Measurements from ENCODE around the gene CWF19L1. TPM values are rescaled to one million over a fixed set of nuclear protein-coding genes. Genes with fewer than 3 reads are reported as not detected.

The CWF19L1 gene
- total RNA-seq, 1 experiment from 2014 or later = 17.9 TPM

DNA sequence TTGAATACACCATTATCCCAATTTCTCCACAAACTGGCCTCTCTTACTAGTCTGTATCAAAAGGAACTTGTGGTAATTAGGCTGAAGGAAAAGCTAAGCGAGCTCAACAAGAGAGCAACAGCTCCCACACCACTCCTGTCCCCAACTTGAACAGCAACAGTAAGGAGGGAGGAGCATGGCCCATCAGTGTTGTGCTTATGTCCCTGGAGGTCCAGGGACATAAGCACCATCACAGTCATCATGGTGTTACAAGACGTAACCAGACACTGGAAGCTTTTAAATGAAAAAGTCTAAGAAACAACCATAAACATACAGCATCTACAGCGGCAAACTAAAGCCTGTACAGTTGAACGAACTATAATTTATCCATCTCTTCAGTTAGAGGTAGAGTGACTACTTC is 82.6 kb downstream of the CWF19L1 start:
- TF ChIP-seq, protein P1, sequence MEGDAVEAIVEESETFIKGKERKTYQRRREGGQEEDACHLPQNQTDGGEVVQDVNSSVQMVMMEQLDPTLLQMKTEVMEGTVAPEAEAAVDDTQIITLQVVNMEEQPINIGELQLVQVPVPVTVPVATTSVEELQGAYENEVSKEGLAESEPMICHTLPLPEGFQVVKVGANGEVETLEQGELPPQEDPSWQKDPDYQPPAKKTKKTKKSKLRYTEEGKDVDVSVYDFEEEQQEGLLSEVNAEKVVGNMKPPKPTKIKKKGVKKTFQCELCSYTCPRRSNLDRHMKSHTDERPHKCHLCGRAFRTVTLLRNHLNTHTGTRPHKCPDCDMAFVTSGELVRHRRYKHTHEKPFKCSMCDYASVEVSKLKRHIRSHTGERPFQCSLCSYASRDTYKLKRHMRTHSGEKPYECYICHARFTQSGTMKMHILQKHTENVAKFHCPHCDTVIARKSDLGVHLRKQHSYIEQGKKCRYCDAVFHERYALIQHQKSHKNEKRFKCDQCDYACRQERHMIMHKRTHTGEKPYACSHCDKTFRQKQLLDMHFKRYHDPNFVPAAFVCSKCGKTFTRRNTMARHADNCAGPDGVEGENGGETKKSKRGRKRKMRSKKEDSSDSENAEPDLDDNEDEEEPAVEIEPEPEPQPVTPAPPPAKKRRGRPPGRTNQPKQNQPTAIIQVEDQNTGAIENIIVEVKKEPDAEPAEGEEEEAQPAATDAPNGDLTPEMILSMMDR (conservative IDR thresholded peaks at IDR 0.05) = no peak
- no peak for TF ChIP-seq EZH2 (IDR thresholded peaks at IDR 0.05; ENCODE audit: low read depth)
- Histone ChIP-seq H3K9me2 (ENCODE audit: insufficient read depth) (no peaks in the 10 kb centered on the region), H3K4me3 (peak overlapping the region; percentile 87), H3K4me2 (peak overlapping the region; percentile 93), H3K4me1 (replicated peaks; ENCODE audit: insufficient read depth) (peaks cover 34% of the 10 kb centered on the region), H3K9me3 (ENCODE audit: insufficient read depth, low read depth) (no peaks in the 10 kb centered on the region), H3K36me3 (ENCODE audit: low read depth) (0 out of 2 replicates have a peak, but pooled peaks cover 3% of the 10 kb centered on the region), H3K27ac (0 out of 2 replicates have a peak overlapping the region, but pooled peaks have one; percentile 17), H3F3A (ENCODE audit: insufficient read depth, low read depth) (peaks cover 11% of the 10 kb centered on the region), H3K79me2 (ENCODE audit: low read depth) (peaks cover 44% of the 10 kb centered on the region), H2AFZ (peak overlapping the region; percentile 90), H4K20me1 (ENCODE audit: insufficient read depth) (no peaks in the 10 kb centered on the region), H3K27me3 (ENCODE audit: insufficient read depth, low read depth) (no peaks in the 10 kb centered on the region)
- TSS peak; percentile 51 for BruUV-seq (replicated peaks)
- no peak for DNase-seq
- CTCF ChIA-PET = no interaction called here
- POLR2A ChIA-PET (ENCODE audit: unreplicated experiment) = no interaction called here
- intact Hi-C loops (cut with micrococcal nuclease; ENCODE audit: unreplicated experiment) = no loop called here

DNA sequence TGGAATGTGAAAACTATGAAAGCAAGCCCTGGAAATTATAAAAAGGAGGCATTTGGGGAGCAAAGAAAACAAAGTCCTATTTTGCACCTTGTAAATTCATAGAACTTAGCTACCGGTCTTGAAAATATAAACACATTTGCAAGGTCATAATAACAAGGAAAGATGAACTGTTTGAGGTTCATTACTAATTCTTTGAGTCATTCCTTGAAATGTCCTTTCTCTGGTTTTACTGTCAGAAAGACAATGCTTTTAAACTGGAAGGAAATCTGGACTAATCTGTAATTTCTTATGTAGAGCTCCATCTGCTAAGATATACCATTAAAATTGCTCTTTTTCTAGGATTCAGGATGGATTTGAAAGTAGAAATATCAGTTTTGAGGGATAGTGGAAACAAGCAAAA is 83.0 kb downstream of the CWF19L1 start:
- Histone ChIP-seq H3K4me2 (peak overlapping the region; percentile 93), H3K27ac (0 out of 2 replicates have a peak overlapping the region, but pooled peaks have one; percentile 17), H3K4me3 (peak overlapping the region; percentile 87; the same call in 1 of the 2 replicates), H3K4me1 (replicated peaks; ENCODE audit: insufficient read depth) (peaks cover 34% of the 10 kb centered on the region), H3K79me2 (ENCODE audit: low read depth) (peaks cover 44% of the 10 kb centered on the region), H4K20me1 (ENCODE audit: insufficient read depth) (no peaks in the 10 kb centered on the region), H3K36me3 (ENCODE audit: low read depth) (0 out of 2 replicates have a peak, but pooled peaks cover 3% of the 10 kb centered on the region), H3F3A (ENCODE audit: insufficient read depth, low read depth) (peaks cover 11% of the 10 kb centered on the region), H3K9me3 (ENCODE audit: insufficient read depth, low read depth) (no peaks in the 10 kb centered on the region), H3K9me2 (ENCODE audit: insufficient read depth) (no peaks in the 10 kb centered on the region), H2AFZ (0 out of 2 replicates have a peak overlapping the region, but pooled peaks have one; percentile 90), H3K27me3 (ENCODE audit: insufficient read depth, low read depth) (no peaks in the 10 kb centered on the region)
- no peak for DNase-seq
- ChIA-PET POLR2A (ENCODE audit: unreplicated experiment) (no interaction called here), CTCF (no interaction called here)
- no TSS peak for BruUV-seq (replicated peaks)
- TF ChIP-seq, protein P1 (conservative IDR thresholded peaks at IDR 0.05) = no peak
- no peak for TF ChIP-seq EZH2 (IDR thresholded peaks at IDR 0.05; ENCODE audit: low read depth)
- intact Hi-C loops (cut with micrococcal nuclease; ENCODE audit: unreplicated experiment) = no loop called here

DNA sequence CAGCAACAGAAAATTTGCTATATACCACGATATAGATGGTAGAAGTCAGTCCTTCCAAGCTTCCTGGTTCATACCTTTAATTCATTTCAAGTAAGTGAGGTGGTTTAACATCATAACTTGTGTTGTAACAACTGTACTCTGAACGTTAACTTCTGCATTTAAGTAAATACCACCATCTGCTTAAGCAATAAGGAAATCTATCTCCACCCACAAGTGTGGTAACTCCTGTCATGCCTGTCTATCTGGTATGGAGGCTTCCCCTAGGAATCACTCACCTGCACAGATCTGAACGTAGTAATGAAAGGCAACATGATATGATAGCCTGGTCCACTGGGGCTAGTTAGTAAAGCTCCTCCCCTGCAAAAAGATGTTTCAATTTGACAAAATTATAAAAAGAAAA is 84.0 kb downstream of the CWF19L1 start:
- Histone ChIP-seq H3K36me3 (ENCODE audit: low read depth) (peaks cover 2% of the 10 kb centered on the region; the same call in 1 of the 2 replicates), H3K4me2 (peak overlapping the region; percentile 93), H3K9me3 (ENCODE audit: insufficient read depth, low read depth) (no peaks in the 10 kb centered on the region), H3K79me2 (ENCODE audit: low read depth) (peaks cover 43% of the 10 kb centered on the region), H4K20me1 (ENCODE audit: insufficient read depth) (no peaks in the 10 kb centered on the region), H3K27ac (peak overlapping the region; percentile 66), H3K27me3 (ENCODE audit: insufficient read depth, low read depth) (no peaks in the 10 kb centered on the region), H3K4me3 (peak overlapping the region; percentile 21; the same call in 1 of the 2 replicates), H3F3A (ENCODE audit: insufficient read depth, low read depth) (peaks cover 11% of the 10 kb centered on the region), H3K4me1 (replicated peaks; ENCODE audit: insufficient read depth) (peaks cover 34% of the 10 kb centered on the region), H2AFZ (no peak overlapping the region), H3K9me2 (ENCODE audit: insufficient read depth) (no peaks in the 10 kb centered on the region)
- no TSS peak for BruUV-seq (replicated peaks)
- TF ChIP-seq, protein P1 (conservative IDR thresholded peaks at IDR 0.05) = no peak
- no peak for TF ChIP-seq EZH2 (IDR thresholded peaks at IDR 0.05; ENCODE audit: low read depth)
- DNase-seq = peak; percentile 14 to 94
- ChIA-PET CTCF (no interaction called here), POLR2A (ENCODE audit: unreplicated experiment) (no interaction called here)
- intact Hi-C loops (cut with micrococcal nuclease; ENCODE audit: unreplicated experiment) = no loop called here
